ENCODE data around the gene ZNF799.
"Not testable (repeated sequence)": the region's sequence is repeated elsewhere in the genome, so short reads cannot be mapped to it uniquely, and the experiment has no call there.

ZNF799 gene

DNA sequence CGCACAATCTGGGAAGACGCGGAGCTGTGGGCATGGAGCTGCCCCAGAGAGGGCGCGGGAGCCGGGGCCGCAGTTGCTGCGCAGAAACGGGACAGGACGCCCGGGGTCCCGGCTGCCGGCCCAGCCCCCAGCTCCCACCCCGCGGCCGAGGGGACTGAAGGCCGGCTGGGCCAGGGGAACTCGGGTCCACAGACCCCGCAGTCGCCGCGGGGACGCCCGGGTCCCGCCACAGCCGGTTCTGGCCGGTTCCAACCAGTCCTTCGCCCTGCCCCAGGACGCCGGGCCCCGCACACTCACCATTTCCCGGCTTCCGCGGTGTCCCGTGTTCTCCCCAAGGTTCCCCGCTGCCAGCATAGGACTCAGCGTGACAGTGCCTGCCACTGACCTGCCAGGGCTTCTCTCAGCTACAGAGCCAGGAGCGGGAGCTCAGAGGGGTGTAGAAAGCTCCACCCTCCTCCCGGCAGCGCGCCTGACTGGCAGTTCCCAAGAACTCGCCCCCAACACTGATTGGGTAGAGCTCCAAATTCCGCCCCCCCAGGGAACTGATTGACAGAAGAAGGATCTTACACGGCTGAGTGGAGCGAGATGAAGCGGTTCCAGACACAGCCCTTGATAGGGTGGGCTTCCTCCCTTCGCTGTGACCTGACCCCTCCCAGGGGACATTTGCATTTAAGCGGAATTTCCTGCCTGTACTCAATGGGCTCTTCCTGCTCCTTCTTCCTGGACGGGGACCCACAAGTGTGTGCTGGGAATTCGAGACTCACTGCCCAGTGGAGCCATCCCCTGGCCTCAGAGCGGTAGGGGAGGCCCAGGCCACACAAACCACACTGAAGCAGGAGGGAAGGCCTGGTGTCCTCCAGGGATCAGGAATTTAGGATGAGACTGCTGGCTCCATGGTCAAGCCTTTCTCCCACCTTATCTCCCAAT lies 35.6 kb downstream of the ZNF799 start, which contains the start of gene ZNF442:
Gene ZNF442 (minus strand): TSS at position 448 of the 927 bp plus-strand sequence. CDS start 2,052 bp downstream, outside the sequence.
- no peak for TF ChIP-seq POLR2AphosphoS5 (IDR thresholded peaks at IDR 0.05; ENCODE audit: low read depth)
- TF ChIP-seq, protein P1, sequence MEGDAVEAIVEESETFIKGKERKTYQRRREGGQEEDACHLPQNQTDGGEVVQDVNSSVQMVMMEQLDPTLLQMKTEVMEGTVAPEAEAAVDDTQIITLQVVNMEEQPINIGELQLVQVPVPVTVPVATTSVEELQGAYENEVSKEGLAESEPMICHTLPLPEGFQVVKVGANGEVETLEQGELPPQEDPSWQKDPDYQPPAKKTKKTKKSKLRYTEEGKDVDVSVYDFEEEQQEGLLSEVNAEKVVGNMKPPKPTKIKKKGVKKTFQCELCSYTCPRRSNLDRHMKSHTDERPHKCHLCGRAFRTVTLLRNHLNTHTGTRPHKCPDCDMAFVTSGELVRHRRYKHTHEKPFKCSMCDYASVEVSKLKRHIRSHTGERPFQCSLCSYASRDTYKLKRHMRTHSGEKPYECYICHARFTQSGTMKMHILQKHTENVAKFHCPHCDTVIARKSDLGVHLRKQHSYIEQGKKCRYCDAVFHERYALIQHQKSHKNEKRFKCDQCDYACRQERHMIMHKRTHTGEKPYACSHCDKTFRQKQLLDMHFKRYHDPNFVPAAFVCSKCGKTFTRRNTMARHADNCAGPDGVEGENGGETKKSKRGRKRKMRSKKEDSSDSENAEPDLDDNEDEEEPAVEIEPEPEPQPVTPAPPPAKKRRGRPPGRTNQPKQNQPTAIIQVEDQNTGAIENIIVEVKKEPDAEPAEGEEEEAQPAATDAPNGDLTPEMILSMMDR (IDR thresholded peaks at IDR 0.05; ENCODE audit: insufficient read depth, low read length), result no peak
- TF ChIP-seq GABPA (IDR thresholded peaks at IDR 0.05; ENCODE audit: low read depth), result no peak
- TF ChIP-seq SPI1 (IDR thresholded peaks at IDR 0.05; ENCODE audit: borderline replicate concordance, low read depth), result no peak
- Histone ChIP-seq H3K27ac (replicated peaks) (peak within 1 kb of the TSS; percentile 43), H3K27me3 (ENCODE audit: insufficient read depth, poor library complexity, severe bottlenecking) (no peaks in the 10 kb centered on the region), H3K4me3 (replicated peaks; ENCODE audit: insufficient read depth, low read length) (peak within 1 kb of the TSS; percentile 10)
- DNase-seq (ENCODE audit: low read depth in 1 of 2, low spot score in 1 of 2), result peak; percentile 6 to 92

DNA sequence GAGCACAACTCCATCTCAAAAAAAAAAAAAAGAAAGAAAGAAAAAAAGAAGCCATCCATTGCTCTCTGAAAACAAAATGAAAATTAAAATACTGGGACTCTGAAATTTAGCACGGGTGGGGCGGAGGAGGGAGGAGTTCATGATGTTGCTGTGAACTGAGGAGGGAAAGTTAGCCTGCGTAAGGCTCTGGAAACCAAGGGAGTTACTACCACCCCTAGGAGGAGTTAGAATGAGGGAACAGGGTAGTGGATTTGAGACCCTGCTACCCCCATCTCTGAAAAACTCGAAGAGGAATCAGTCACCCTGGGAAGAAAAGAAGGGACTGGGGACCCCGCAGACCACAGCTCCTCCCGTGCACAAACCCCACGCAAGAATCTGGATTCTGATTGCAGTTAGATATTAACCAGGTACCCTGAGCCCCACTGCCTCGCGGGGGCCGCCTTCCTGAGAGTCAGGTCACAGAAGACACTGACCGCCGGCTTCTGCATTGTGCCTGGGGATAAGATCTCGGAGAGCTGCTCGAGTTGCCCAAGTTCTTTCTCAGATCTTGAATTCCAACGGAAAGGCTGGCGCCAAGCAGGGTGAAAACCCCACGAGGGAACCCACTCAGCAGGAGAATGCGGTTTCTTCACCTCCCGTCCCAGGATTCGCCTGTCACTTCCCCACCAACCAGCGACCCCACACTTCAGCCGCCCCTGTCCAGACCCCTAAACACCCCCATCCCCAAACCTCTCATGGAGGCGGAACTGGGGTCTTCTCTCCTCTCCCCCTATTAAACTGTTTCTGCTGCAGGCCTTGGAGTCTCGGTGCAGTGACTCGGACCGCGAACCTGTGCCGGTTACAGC lies 36.5 kb downstream of the ZNF799 start:
- TF ChIP-seq, protein P1 (IDR thresholded peaks at IDR 0.05; ENCODE audit: insufficient read depth, low read length), result no peak
- TF ChIP-seq, protein P2, sequence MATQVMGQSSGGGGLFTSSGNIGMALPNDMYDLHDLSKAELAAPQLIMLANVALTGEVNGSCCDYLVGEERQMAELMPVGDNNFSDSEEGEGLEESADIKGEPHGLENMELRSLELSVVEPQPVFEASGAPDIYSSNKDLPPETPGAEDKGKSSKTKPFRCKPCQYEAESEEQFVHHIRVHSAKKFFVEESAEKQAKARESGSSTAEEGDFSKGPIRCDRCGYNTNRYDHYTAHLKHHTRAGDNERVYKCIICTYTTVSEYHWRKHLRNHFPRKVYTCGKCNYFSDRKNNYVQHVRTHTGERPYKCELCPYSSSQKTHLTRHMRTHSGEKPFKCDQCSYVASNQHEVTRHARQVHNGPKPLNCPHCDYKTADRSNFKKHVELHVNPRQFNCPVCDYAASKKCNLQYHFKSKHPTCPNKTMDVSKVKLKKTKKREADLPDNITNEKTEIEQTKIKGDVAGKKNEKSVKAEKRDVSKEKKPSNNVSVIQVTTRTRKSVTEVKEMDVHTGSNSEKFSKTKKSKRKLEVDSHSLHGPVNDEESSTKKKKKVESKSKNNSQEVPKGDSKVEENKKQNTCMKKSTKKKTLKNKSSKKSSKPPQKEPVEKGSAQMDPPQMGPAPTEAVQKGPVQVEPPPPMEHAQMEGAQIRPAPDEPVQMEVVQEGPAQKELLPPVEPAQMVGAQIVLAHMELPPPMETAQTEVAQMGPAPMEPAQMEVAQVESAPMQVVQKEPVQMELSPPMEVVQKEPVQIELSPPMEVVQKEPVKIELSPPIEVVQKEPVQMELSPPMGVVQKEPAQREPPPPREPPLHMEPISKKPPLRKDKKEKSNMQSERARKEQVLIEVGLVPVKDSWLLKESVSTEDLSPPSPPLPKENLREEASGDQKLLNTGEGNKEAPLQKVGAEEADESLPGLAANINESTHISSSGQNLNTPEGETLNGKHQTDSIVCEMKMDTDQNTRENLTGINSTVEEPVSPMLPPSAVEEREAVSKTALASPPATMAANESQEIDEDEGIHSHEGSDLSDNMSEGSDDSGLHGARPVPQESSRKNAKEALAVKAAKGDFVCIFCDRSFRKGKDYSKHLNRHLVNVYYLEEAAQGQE (IDR thresholded peaks at IDR 0.05; ENCODE audit: insufficient replicate concordance, low read depth), result no peak
- TF ChIP-seq SPI1 (IDR thresholded peaks at IDR 0.05; ENCODE audit: borderline replicate concordance, low read depth) (no peak), POLR2AphosphoS5 (IDR thresholded peaks at IDR 0.05; ENCODE audit: low read depth) (no peak), GABPA (IDR thresholded peaks at IDR 0.05; ENCODE audit: low read depth) (no peak)
- Histone ChIP-seq H3K4me3 (replicated peaks; ENCODE audit: insufficient read depth, low read length) (peak overlapping the region; percentile 10; the same call in 1 of the 2 replicates), H3K27ac (replicated peaks) (peak overlapping the region; percentile 43), H3K27me3 (ENCODE audit: insufficient read depth, poor library complexity, severe bottlenecking) (no peaks in the 10 kb centered on the region)
- peak in 1 of 2 experiments; percentile 2 for DNase-seq (ENCODE audit: low read depth in 1 of 2, low spot score in 1 of 2)

DNA sequence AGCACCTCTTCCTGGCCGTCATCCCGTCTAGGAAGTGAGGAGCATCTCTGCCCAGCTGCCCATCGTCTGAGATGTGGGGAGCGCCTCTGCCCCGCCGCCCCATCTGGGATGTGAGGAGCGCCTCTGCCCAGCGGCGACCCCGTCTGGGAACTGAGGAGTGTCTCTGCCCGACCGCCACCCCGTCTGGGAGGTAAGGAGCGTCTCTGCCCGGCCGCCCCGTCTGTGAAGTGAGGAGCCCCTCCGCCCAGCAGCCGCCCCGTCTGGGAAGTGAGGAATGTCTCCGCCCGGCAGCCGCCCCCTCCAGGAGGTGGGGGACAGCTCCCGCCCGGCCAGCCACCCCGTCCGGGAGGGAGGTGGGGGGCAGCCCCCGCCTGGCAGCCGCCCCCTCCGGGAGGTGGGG lies 38.8 kb downstream of the ZNF799 start:
- not testable (repeated sequence) for H3K27me3 ChIP-seq (ENCODE audit: insufficient read depth, poor library complexity, severe bottlenecking); H3K4me3 ChIP-seq (replicated peaks; ENCODE audit: insufficient read depth, low read length); DNase-seq (ENCODE audit: low read depth in 1 of 2, low spot score in 1 of 2); H3K27ac ChIP-seq (replicated peaks)

DNA sequence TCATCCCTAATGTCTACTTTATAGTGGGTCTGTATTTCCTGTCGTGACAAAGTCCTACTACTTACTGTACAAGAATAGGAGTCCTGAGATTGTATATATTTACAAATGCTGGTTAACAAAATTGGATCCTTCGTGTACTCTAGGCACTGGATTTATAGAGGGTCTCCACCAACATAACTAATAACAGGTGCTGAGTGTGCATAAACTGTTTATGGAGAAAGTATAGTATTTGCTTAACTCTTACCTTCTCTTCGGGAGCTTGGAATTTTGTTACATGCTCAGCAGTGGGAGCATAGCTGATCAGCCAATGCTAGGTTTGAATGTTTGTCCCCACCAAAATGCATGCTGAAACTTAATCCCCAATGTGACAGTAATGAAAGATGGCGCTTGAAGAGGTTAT lies 47.7 kb downstream of the ZNF799 start:
- Histone ChIP-seq H3K4me3 (replicated peaks; ENCODE audit: insufficient read depth, low read length) (no peak overlapping the region), H3K27ac (replicated peaks) (no peak overlapping the region), H3K27me3 (ENCODE audit: insufficient read depth, poor library complexity, severe bottlenecking) (no peaks in the 10 kb centered on the region)
- no peak for DNase-seq (ENCODE audit: low read depth in 1 of 2, low spot score in 1 of 2)
- TF ChIP-seq SPI1 (IDR thresholded peaks at IDR 0.05; ENCODE audit: borderline replicate concordance, low read depth) (no peak), POLR2AphosphoS5 (IDR thresholded peaks at IDR 0.05; ENCODE audit: low read depth) (no peak), GABPA (IDR thresholded peaks at IDR 0.05; ENCODE audit: low read depth) (no peak)
- TF ChIP-seq, protein P1 (IDR thresholded peaks at IDR 0.05; ENCODE audit: insufficient read depth, low read length), result no peak
- TF ChIP-seq, protein P2 (IDR thresholded peaks at IDR 0.05; ENCODE audit: insufficient replicate concordance, low read depth), result no peak
